GM19438 (cell line): ENCODE measurements around the gene RNF220.

Source experiments
- ATAC-seq: cut with Tn5 transposase; IDR thresholded peaks from one replicate; pipeline ENCODE4 v1.9.1; 2021; ENCODE audit warnings: low read depth; ENCODE audit not compliant: unreplicated experiment

RNF220 gene

DNA sequence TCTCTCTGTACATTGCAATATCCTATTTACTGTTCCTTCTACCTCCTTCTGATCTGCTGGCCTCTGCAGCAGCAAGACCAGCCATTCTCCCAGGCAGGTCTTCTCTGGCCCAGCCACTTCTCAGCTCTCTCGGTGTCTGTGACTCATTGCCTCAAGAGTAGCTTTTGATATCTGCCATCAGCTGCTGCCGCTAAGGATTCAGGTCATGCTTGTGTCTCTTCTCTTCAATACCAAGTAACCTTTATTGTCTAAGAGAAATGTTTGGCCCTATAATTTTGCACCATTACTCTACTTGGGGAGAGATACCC lies 167.5 kb downstream of the RNF220 start:
- no peak for ATAC-seq

DNA sequence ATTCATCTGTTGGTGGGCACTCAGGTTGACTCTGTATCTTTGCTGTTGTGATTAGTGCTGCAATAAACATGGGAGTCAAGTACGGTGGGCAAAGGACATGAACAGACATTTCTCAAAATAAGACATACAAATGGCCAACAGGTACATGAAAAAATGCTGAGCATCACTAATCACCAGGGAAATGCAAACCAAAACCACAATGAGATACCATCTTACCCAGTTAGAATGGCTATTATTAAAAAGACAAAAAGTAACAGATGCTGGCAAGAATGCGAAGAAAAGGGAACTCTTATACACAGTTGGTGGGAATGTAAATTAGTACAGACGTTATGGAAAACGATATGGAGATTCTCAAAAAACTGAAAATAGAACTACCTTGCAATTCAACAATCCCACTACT lies 170.3 kb downstream of the RNF220 start:
- ATAC-seq, result no peak

DNA sequence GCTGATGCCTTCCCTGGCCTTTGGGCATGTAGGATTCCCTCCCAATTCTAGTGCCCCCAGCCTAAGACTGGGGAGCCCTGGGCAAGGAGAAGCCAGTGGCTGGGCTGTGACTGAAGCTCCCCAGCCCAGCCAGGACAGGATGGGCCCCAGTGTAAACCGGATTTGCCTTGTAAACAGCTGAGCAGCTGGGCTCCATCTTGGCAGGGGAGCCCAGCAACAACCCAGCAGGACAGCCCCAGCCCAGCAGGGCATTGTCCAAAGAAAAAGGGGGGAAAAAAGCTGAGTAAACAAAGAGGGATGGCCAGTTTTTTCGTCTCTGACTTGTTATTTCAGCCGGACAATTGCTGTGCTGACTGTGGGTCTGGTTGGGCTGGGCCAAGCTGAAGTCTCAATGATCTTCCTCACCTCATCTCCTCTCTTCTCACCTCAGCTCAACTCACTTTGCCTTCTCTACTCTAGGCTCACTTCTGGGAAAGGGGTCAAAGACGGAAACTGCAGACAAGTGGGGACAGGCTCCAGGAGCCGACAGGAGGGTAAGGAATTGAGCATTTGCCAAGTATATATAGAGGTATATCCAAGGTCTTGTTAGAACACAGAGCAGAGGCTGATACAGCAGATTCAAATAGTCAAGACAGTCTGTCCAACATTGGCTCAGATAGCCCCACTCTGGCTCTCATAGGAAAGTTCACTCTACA lies 171.5 kb downstream of the RNF220 start:
- no peak for ATAC-seq

DNA sequence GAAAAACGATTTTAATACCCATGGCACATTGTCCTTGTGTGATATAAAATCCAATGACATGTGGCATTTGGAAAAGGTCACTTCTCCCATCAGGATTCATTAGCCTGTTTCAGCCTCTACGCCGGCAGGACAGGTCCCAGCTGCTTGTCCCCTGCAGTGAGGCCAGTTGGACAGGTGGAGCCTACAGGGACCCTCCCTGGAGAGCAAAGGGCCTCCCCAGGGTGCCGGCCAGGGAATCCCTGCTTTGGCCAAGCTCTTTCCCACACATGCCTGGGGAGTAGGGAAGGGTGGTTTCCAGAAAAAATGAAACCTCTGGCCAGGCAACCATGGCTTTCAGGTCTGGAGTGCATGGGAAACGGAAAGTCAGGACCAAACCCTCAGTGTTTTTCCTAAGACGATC lies 176.2 kb downstream of the RNF220 start:
- ATAC-seq, result no peak

DNA sequence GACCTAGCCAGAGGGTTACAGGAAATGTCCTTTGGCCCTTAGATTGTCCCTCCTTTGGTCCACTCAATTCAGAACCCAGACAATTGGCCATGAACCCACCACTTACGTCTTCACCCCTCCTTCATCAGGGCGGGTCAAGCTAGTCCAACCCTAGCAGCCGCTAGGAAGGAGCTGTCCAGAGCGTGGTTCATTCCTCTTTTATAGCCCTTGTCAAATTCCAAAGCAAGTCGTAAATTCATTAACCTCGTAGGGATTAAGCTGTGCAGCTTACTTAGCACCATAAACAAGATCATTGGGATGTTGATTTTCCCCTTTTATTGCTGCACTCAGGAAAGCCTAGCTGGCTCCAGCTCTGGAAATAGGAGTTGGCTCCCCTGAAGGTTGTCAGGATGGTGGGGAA lies 179.1 kb downstream of the RNF220 start:
- no peak for ATAC-seq

DNA sequence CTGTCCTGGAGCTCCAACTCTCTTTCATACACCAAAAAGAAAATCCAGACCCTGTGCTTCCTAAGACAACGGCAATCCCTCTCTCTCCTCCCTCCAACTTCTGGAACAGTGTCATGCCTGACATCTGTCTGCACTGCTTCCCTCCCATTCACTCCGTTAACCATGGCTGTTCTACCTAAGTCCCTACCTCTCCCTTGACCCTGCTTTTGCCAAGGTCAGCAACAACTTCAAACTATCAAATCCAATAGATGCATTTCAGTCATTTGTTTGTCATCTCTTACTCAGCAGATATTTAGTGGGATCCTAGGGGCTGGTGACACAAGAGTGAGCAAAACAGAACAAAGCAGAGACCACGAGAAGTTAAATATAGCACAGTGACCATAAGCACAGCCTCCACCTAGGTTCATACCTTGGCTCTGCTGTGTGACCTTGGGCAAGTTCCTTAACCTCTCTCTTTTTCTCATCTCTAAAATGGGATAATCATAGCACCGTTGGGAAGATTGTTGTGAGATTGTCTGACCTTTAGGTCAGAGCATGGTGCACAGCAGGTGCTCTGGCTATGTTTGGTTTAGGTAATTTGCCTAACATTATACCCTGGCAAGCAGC lies 180.4 kb downstream of the RNF220 start:
- ATAC-seq, result no peak

DNA sequence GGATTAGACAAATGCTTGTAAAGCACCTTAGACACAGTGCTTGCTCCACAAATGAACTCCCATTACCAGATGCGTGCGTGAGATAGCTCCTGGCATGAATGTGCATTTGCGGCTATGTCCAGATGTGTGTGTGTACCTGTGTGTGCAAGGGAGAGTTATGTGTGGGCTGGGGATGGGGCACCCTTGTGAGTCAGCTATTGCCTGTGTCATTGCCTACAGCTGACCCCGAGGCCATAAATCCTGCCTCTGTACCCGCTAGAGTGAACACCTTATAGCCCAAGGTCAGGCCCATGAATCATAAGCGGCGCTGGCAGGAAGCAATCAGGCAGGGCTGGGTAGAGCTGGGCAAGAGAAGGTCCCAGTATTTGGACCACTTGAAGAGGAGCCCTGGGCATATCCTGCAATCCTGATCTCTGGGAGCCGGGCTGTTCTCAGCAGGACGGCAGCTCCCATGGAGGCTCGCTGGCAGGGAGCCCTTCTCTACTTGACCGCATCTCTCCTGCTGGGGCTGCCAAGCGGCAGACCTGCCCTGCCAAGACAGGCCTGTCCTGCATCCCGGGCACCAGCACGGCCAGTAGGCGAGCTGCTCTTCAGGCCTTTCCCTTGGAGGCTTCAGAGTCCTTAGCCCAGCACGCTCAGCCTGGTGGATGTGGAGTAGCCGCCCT lies 182.9 kb downstream of the RNF220 start:
- no peak for ATAC-seq

DNA sequence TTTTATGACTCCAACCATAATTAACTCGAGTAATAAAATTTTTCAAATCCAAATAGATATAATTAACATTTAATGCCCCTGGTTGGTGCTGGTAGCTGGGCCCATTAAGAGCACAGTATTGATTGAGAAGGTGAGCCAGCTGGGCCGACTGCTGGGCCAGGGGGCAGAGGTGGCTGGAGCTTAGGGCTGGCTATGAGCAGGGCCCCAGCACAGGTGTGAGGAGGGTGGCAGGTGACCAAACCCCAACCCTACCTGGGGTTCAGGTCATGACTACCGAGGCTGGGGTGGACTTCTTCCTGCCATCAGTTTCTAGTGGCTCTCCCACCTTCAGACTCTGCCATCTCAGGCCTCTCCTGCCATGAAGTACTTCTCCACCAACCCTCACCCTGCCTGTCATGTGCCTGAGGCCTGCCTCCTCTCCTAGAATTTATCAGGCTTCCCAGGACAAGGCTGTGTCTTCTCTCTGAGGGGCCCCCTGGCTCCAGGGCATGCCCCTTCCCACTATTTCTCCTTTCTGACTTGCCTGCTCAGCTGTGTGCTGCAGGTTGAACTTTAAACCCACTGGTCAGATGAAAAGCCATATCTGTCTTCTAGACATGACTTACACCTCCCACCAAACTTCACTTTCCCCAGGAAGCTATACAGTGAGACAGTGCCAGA lies 183.6 kb downstream of the RNF220 start:
- ATAC-seq, result no peak

DNA sequence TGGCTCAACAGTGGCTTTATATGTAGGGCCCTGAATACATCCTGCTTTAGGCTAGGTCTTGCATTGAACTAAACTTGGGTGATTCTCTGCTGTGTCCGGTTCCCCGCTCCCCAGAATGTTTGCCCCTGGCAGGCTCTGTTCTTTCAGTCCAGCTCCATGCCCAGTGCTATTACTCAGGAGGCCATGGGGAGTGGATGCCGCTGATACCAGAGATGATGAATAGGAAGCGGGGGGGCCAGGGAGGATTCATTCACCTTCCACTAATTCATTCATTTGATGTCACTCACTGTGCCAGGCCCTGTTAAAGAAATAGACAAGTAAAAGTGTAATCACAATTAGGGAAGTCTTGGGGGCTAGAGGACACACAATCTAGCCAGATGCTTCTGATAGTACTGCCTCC lies 185.4 kb downstream of the RNF220 start:
- no peak for ATAC-seq

DNA sequence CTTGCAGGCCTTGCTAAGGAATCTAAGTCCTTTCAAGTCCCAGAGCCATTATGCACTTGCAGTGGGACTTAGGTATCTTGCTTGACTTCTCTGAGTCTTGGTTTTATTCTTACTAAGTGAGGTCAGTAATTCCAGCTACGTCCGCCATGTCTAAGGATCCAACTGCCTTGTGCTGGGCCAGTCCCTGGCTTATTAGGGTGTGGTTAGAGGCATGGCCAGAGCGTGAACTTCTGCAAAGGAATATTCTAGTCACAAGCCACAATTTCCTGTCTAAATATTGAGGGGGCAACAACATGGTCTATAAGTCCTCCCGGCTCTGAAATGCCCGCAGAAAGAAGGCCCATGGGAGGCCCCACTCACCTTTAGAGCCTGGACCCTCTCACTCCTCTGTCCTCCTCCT lies 186.3 kb downstream of the RNF220 start:
- no peak for ATAC-seq

DNA sequence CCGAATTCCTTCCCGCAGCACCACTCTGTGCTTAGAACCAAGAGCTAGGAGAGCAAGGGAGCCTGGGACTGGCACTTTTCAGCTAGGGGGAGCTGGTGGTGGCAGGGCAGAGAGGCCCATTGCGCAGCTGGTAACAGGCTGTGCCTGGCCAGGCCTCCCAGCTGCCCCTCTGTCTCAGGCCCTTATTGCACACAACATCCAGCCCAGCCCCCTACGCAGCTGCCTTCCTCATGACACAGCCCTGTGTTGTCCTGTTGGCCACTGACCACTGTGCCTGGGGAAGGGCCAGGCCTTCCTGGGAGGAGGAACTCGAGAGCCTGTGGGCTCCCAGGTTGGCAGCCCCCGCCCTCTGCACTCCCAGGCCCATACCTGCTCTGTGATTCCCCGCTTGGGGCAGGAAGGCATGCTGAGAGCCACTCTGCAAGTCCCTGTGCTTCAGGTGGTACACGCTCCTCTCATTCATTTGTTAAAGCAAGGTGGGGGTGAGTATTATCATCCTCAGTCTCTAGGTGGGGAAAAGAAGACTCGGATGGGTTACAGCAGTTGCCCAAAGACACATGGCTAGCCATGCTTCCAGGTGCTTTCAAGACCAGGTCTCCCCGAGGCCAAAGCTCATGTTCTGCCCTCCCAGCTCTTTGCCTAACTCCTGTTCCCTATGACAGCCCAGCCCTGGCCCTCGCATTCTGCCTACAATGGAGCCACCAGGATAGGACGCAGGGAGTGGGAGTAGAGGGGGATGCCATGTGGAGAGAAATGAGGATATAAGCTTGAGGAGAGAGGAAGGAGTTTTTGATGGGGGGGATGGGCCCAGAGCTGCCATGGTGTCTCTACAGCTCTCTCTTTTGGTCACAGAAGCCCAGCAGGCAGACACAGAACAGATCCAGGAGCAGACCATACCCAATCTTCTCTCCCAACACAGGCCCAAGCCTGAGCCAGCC lies 187.4 kb downstream of the RNF220 start:
- ATAC-seq, result no peak

DNA sequence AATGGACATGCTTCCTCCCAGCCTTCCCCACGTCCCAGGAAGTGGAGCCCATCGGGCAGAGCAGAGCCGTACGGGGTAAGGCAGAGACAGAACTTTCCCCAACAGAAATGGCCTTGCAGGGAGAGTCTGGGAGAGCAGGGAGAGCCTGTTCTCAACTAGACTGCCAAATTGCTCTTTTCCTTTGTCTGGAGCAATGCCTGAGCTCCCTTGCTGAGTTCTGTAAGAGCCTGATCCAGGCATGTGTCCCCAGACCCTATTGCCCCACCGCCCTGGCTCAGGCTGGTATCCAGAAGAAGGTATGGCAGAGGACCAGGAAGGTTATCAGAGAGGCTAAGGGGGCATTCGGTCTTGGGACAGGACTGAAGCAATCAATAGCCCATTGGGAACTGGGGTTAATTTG lies 189.3 kb downstream of the RNF220 start:
- ATAC-seq, result no peak

DNA sequence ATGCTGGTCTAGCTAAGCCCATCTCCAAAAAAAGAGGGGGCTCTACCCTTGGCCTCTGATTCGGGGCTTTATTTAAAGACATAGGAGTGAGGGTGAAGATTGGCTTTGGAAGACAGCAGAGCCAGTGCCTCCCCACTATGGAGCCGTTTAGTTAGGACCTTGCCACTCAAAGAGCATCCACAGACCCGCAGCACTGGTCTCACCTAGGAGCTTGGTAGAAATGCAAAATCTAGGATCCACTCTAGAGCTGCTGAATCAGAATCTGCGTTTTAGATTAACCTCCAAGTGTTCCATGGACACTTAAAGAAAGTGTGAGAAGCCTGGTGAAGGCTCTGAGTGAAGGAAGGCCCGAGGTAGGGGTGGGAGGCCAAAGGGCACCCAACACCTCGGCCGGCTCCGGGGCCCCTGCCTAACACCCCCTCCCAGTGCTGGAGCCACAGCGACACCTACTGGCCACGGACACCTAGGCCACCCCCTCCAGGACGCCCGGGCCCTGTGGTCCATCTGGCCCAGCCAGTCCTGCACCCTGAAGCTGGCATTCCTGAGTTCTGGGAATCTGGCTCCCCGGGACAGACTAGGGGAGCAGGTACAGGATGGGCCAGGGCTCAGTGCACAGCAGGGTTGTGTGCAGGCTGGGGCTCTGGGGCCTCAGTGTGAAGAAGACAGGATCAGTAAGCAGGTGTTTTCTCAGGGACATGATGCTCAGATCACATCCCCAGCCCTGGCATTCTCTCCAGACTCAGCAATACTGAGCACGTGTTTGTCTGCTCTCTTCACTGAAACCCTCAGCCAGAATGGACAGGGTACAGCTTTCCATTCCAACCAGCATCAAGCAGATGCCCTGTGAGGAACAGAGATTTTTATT lies 190.0 kb downstream of the RNF220 start:
- ATAC-seq, result no peak

DNA sequence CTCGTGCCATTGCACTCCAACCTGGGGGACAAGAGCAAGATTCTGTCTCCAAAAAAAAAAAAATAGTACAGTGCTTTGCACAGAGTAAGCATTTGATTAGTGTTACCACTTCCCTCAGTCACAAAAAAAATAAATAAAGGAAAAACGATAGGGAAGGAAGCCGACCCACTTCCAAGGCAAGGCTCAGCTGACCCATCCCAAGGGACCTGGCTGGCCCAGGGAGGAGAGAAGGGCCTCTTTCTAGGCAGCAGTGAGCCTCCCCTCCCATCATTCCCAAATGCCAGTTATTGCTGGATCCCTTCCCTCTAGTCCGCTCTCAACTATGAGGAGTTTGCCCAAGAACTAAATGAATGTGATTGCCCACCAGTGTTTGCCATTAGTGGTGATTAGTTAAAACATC lies 191.5 kb downstream of the RNF220 start:
- ATAC-seq, result no peak

DNA sequence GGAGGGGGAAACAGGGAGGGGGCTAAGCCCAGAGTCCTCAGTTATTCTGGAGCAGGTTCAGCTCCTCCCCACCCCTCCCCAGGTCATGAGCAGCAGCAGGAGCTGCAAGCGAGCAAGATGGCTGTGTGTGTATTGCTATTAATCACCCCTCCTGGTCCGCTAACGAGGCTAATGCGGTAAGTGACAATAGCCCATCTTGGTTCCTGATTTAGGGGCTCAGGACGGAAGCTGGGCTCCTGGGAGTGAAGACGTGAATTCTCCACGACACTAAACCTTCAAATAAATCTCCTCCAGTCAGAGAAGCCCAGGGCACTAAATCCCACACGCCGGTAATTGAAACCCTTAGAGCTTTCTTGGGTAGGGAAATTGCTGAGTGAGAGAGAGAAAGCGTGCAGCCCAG lies 193.1 kb downstream of the RNF220 start:
- no peak for ATAC-seq

DNA sequence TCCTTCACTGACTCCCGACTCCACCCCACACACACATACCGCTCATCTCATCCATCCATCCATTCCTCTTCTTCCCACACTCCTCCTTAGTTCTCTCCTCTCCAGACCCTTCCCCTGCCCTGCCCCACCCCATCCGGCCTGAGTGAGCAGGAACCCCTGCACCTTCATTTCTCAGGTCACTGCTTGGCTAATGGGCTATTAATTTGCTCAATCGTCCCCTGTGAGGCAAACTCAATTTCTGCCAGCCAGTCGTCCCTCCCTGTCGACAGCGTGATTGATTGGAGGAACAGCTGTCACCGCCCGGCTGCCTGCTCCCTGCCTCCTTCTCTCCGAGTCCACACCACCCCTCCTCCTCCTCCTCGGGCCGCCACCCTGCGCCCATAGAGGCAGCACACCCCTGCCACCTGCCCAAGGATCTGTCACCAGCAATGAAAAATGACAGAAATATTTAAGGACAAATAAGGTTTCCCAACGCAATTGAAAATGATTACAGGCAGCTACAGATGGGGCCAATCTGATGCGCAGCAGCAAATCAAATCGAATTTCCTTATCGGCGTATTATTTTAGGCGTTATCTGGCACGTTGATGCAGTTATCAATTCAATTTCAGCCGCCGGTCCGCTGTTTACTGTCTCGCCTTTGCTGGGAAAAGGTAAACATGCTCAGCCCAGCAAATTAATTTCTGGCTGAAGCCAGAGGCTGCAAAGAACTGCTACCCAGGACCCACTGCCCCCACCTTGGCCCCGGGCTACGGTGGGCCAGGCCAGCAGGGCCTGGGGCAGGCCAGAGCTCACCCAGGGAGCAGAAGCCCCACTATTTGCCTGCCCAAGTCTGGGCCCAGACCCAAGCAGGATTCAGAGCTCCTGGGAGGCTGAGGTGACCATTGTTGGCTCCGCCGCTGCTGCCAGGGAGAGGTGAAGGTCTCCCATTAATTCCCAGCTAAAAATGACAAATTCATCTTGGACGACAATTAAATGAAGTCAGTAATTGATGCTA lies 197.9 kb downstream of the RNF220 start:
- ATAC-seq, result no peak

DNA sequence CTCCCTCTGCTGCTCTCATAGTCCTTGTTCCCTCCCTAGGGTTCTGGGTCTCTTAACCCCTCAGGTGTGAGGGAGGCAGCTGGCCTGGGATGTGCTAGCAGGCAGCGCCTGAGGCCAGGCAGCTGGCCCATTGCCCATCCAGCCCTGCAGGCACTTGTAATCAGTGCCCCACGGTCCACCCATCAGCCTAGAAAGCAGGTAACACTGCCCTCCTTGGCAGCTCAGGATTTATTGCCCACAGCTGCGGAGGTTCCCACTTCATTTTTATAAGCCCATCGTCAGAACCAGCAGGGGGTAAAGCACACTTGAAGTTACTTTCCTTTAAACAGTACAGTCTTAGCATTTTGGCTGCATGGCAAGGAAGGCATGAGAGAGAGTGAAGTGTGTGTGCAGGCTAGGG lies 198.7 kb downstream of the RNF220 start:
- ATAC-seq, result no peak

DNA sequence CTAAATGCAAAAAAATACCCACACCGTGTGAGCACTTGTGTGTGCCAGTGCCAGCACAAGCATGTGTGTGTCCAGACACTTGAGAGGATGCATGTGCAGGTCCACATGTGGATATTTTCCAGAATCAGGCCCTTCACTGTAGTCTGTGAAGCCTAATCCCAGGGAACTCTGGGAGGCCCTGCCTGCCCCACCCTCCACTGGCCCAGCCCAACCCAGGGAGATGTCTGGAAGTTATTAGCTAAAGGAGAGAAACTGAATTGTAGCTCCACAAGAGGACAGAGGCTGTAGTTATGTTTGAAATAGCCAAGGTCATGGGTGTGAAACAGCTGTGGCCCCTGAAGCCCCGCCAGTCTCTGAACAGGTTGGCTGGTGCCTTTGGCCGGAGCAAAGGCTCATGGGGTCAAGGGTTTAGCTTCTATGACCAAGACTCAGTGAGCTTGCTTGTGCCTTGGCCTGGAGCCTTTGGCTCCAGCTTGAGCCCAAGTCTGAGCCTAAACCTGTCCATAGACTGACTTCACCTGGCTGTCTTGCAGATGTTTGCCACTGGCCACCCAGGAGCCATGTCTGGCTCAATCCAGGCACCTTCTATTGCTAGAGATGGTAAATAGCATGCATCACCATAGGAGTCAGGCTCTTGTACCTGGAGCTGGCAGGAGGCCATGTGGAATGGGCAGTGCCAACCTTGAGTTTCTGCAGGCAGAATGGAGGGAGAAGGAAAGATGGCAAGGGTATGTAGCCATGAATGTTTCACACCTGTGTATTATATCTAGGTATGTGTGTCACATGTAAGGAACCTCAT lies 199.3 kb downstream of the RNF220 start:
- no peak for ATAC-seq
